T-helper 1 cell treated with Interleukin-12 subunit alpha and Interleukin-12 subunit beta and Interleukin-4 antibody, amounts not matched to agents 30 ng/mL and 1 ng/mL, for 36 hours (primary cell): ENCODE measurements around the gene SPDYE5. TPM values are rescaled to one million over a fixed set of nuclear protein-coding genes. Genes with fewer than 3 reads are reported as not detected.

Experiments used
- intact Hi-C: fragments of 100-400 bp; cut with micrococcal nuclease; formaldehyde crosslinking; loops from one replicate; pipeline ENCODE4 v1.15.1; 2024
- total RNA-seq: library from RNA; stranded (reverse); gene quantifications from 2 replicates; pipeline ENCODE4 v1.2.3, GENCODE V29; 2022

SPDYE5 gene
- total RNA-seq, 1 donor from 2014 or later, result not detected

DNA sequence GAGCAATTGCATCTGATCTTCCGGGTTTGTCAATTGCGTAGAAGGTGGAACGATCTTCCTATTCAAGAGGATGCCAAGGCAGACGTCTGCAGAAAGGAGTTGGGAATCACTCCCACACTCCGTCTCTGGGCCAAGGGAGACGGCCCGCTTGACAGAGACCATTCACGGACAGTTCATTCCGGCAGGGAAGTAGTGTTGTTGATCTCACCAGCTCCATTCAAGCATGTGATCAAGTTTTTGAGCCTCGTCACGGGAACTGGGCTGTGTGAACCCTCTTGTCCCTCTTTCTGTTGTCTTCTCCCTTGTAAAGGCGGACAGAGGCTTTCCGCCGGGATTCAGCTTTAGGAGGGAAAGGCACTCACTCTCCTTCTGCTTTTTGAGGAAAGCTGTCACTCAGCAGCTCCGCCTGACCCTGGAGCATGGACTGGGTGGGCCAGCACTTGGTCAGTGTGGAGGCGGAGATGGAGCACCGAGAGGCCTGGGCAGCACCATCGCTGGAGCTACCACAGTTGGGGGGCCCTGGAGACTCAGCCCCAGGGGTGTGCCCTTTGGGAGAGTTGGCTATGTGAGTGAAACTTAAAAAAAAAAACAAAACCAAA is 44.9 kb downstream of the SPDYE5 start:
- intact Hi-C loops, result no loop called here

DNA sequence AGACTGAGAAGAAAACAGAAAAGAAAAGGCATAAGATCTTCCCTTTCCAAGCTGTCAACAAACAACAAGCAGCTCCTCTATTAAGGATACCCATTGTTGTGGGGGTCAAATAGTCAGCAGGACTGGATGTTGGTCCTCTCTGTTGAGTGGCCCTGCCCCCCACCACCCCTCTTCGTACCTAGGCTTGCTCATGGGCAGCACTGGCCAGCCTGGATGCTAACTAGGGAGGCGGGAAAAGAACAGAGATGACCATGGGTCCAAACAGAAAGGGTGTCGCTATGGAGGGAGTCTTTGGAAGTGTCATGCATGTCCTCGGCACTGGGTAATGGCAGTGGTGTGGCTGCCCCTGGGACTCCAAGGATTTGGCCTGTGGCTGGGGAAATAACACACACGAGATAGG is 45.6 kb downstream of the SPDYE5 start:
- intact Hi-C loops, result no loop called here

DNA sequence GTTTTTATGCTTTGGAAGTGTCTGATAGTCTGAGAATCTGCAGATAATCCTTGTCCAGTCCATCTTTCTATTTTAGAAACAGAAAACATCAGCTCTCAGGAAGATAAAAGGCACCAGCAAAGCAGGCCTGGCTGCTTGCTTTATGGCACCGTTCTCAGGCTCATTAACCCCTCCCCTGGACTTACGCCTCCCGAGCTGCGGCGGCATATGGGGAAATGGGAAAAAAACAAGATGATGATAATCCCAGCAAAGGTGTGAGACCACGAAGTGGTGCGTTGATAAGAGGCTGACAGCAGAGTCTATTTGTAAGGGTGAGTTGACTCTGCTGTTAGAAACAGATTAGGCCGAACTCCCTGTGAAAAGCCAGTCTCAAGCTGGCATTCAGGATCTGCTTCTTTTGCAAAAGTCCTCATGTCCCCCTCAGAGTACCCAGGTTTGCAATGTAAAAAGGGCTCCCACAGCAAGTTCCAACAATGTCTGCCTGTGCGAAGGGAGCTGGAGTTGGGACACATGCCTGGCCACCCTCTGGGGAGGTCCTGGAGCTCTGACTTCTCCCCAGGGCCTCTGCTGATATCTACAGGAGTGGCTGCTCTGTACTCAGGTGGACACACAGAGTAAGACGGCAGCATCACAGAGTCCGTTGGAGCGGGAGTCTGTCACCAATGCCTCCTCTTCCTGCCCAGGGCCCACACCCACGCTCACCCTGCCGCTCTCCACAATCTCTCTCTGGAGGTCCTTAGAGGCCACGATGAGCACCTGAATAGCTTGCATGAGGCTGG is 54.3 kb downstream of the SPDYE5 start:
- intact Hi-C loops, result no loop called here

Other genes with a start within 250 kb of the SPDYE5 start
- 11.5 and 12.4 TPM in 2 replicates for gene TRIM73, start 96.7 kb upstream of the SPDYE5 start, total RNA-seq
- 79.5 and 84.2 TPM in 2 replicates for gene POM121C, start 6.0 kb upstream of the SPDYE5 start, total RNA-seq
- 1.5 and 1.9 TPM in 2 replicates for gene HIP1, start 246.6 kb downstream of the SPDYE5 start, total RNA-seq